GM23338 (cell line): ENCODE data around the gene BAAT. TPM values are rescaled to one million over a fixed set of nuclear protein-coding genes. Genes with fewer than 3 reads are reported as not detected.

ENCODE experiments used
- ATAC-seq: fragments of 200-7000 bp; cut with Tn5 transposase; 3 replicates; pipeline ENCODE4 v1.9.1; 2020
- DNase-seq: peaks from one replicate; pipeline ENCODE4 v3.0.0-alpha.2; 2015; ENCODE audit warnings: low spot score
- H2AFZ ChIP-seq: fragments of 200-600 bp; sonication (generic); 2 replicates; pipeline ENCODE4 v1.8.0; 2016; ENCODE audit warnings: antibody characterized with exemption, mild to moderate bottlenecking, moderate library complexity
- H3F3A ChIP-seq: fragments of 200-600 bp; sonication (generic); replicated peaks from 2 replicates; pipeline ENCODE4 v1.8.0; 2017; ENCODE audit warnings: antibody characterized with exemption, mixed run types, low read depth
- H3K27ac ChIP-seq: fragments of 200-600 bp; sonication (generic); 2 replicates; pipeline ENCODE4 v1.6.1; 2016; ENCODE audit warnings: low read depth
- H3K27me3 ChIP-seq: fragments of 200-600 bp; sonication (generic); 2 replicates; pipeline ENCODE4 v1.8.0; 2016; ENCODE audit warnings: mild to moderate bottlenecking, mixed run types, moderate library complexity; ENCODE audit not compliant: insufficient read depth
- H3K36me3 ChIP-seq: fragments of 200-600 bp; sonication (generic); 2 replicates; pipeline ENCODE4 v1.8.0; 2016; ENCODE audit warnings: mild to moderate bottlenecking; ENCODE audit not compliant: insufficient read depth
- H3K4me1 ChIP-seq: fragments of 200-600 bp; sonication (generic); 2 replicates; pipeline ENCODE4 v1.8.0; 2016; ENCODE audit warnings: mild to moderate bottlenecking, moderate library complexity; ENCODE audit not compliant: insufficient read depth
- H3K4me2 ChIP-seq: fragments of 200-600 bp; sonication (generic); 2 replicates; pipeline ENCODE4 v1.7.1; 2017; ENCODE audit warnings: mixed run types
- H3K4me3 ChIP-seq: fragments of 200-600 bp; sonication (generic); 2 replicates; pipeline ENCODE4 v1.6.1; 2016; ENCODE audit warnings: mixed run types
- H3K79me2 ChIP-seq: fragments of 200-600 bp; sonication (generic); replicated peaks from 2 replicates; pipeline ENCODE4 v1.8.0; 2017; ENCODE audit warnings: mild to moderate bottlenecking; ENCODE audit not compliant: insufficient read depth
- H3K9me2 ChIP-seq: fragments of 200-600 bp; sonication (generic); 2 replicates; pipeline ENCODE4 v1.8.0; 2017; ENCODE audit not compliant: insufficient read depth
- H4K20me1 ChIP-seq: fragments of 200-600 bp; sonication (generic); replicated peaks from 2 replicates; pipeline ENCODE4 v1.8.0; 2017; ENCODE audit warnings: mild to moderate bottlenecking; ENCODE audit not compliant: insufficient read depth
- H3K27ac Mint-ChIP-seq: 2 replicates; pipeline ENCODE4 v1.8.0; 2020; ENCODE audit warnings: inconsistent platforms, mild to moderate bottlenecking, moderate library complexity, mixed read lengths
- H3K27me3 Mint-ChIP-seq: 3 replicates; pipeline ENCODE4 v1.8.0; 2022; ENCODE audit warnings: low read depth, mild to moderate bottlenecking, moderate library complexity, mixed read lengths, inconsistent platforms; ENCODE audit not compliant: insufficient read depth, poor library complexity
- H3K36me3 Mint-ChIP-seq: 3 replicates; pipeline ENCODE4 v1.8.0; 2021; ENCODE audit warnings: low read depth, mild to moderate bottlenecking, inconsistent platforms, moderate library complexity, mixed read lengths
- H3K4me1 Mint-ChIP-seq: 3 replicates; pipeline ENCODE4 v1.8.0; 2020; ENCODE audit warnings: mild to moderate bottlenecking, inconsistent platforms, mixed read lengths
- H3K4me3 Mint-ChIP-seq: 3 replicates; pipeline ENCODE4 v1.8.0; 2021; ENCODE audit warnings: moderate library complexity, mild to moderate bottlenecking, inconsistent platforms, mixed read lengths
- H3K9me3 Mint-ChIP-seq: 3 replicates; pipeline ENCODE4 v1.8.0; 2020; ENCODE audit warnings: moderate library complexity, mild to moderate bottlenecking, inconsistent platforms, mixed read lengths
- CREB1 ChIP-seq: fragments of 250-450 bp; sonication (Bioruptor Pico); IDR thresholded peaks from 2 replicates; pipeline ENCODE4 v1.5.0; 2020; ENCODE audit warnings: low read depth, mild to moderate bottlenecking, moderate library complexity
- CTCF ChIP-seq, 2 experiments: fragments of 200-600 bp in 1 of 2; sonication (generic) in 1 of 2; conservative IDR thresholded peaks; 2 replicates each; pipeline versions ENCODE4 v1.5.1 to v1.6.1; 2016 to 2017; ENCODE audit warnings: antibody characterized with exemption in 2 of 2, low read depth in 2 of 2, mild to moderate bottlenecking in 2 of 2, moderate library complexity in 1 of 2
- ETS1 ChIP-seq: IDR thresholded peaks from 2 replicates; pipeline ENCODE4 v1.6.1; 2016; ENCODE audit warnings: antibody characterized with exemption
- EZH2 ChIP-seq: fragments of 200-600 bp; sonication (generic); IDR thresholded peaks from one replicate; pipeline ENCODE4 v1.8.0; 2017; ENCODE audit warnings: antibody characterized with exemption, mild to moderate bottlenecking, low read depth; ENCODE audit not compliant: unreplicated experiment
- EZH2phosphoT487 ChIP-seq: fragments of 200-600 bp; sonication (generic); IDR thresholded peaks from one replicate; pipeline ENCODE4 v1.8.1; 2018; ENCODE audit warnings: antibody characterized with exemption; ENCODE audit not compliant: unreplicated experiment
- JUNB ChIP-seq: IDR thresholded peaks from one replicate; pipeline ENCODE4 v1.6.1; 2016; ENCODE audit warnings: antibody characterized with exemption; ENCODE audit not compliant: unreplicated experiment
- NANOG ChIP-seq: IDR thresholded peaks from 2 replicates; pipeline ENCODE4 v1.6.1; 2016; ENCODE audit warnings: antibody characterized with exemption, borderline replicate concordance
- STAT1 ChIP-seq: IDR thresholded peaks from one replicate; pipeline ENCODE4 v1.6.1; 2016; ENCODE audit warnings: antibody characterized with exemption; ENCODE audit not compliant: unreplicated experiment
- ZNF114 ChIP-seq: fragments of 250-450 bp; sonication (Bioruptor Pico); IDR thresholded peaks from 2 replicates; pipeline ENCODE4 v1.5.0; 2020; ENCODE audit warnings: mild to moderate bottlenecking, moderate library complexity
- ZNF331 ChIP-seq: fragments of 250-450 bp; sonication (Bioruptor Pico); IDR thresholded peaks from 2 replicates; pipeline ENCODE4 v1.5.0; 2020; ENCODE audit warnings: low read depth, mild to moderate bottlenecking, moderate library complexity
- ZNF462 ChIP-seq: fragments of 250-450 bp; sonication (Bioruptor Pico); IDR thresholded peaks from 2 replicates; pipeline ENCODE4 v1.5.0; 2020; ENCODE audit warnings: mild to moderate bottlenecking, moderate library complexity
- polyA plus RNA-seq: library from polyadenylated mRNA; unstranded; fragments of >200 nt; fragmentation: Nextera tagmentation; extraction: Ambion mirVana; gene quantifications from 2 replicates; pipeline ENCODE4 v1.2.1, GENCODE V29; 2016
- total RNA-seq: library from RNA; depleted of rRNA; stranded (reverse); fragments of >200 nt; shearing (Covaris generic); gene quantifications from 2 replicates; pipeline ENCODE4 v1.2.3, GENCODE V29; 2014

Gene BAAT
- total and polyA plus RNA-seq, 2 experiments from 2014 or later, result 0.08 to 0.14 TPM

GRCh38 chr9:101325053-101325452 lies 59.8 kb downstream of the BAAT start (continued):
- TF ChIP-seq JUNB (no peak), STAT1 (no peak), ZNF114 (CRISPR knock-in tag) (no peak), NANOG (no peak)

- Mint-ChIP-seq H3K36me3 (peaks cover 7% of the 10 kb centered on the region; the same call in 2 of the 3 replicates), H3K27ac (no peak overlapping the region), H3K27me3 (peaks cover 2% of the 10 kb centered on the region), H3K9me3 (peaks cover 8% of the 10 kb centered on the region), H3K4me3 (no peak overlapping the region), H3K4me1 (peaks cover 19% of the 10 kb centered on the region)
- no peak for TF ChIP-seq CREB1 (CRISPR knock-in tag)
- no peak for TF ChIP-seq JUNB
- TF ChIP-seq ETS1, result no peak
- no peak for TF ChIP-seq EZH2phosphoT487
- no peak for TF ChIP-seq EZH2
- no peak for TF ChIP-seq CTCF (conservative IDR thresholded peaks at IDR 0.05; ENCODE audit: low read depth in 2 of 2)
- no peak for TF ChIP-seq ZNF331 (CRISPR knock-in tag)
- TF ChIP-seq ZNF114 (CRISPR knock-in tag), result no peak
- no peak for TF ChIP-seq ZNF462 (CRISPR knock-in tag)
- TF ChIP-seq STAT1, result no peak
- H3F3A ChIP-seq, result no peaks in the 10 kb centered on the region
- H3K36me3 ChIP-seq, result no peaks in the 10 kb centered on the region
- H3K4me2 ChIP-seq, result no peak overlapping the region
- no peaks in the 10 kb centered on the region for H3K9me2 ChIP-seq
- no peak overlapping the region for H3K4me3 ChIP-seq
- H2AFZ ChIP-seq, result no peak overlapping the region
- H4K20me1 ChIP-seq, result no peaks in the 10 kb centered on the region
- ATAC-seq (no peak), DNase-seq (no peak)
- no peak overlapping the region for H3K27ac ChIP-seq
- peaks cover 10% of the 10 kb centered on the region; the same call in 1 of the 2 replicates for H3K4me1 ChIP-seq
- H3K27me3 ChIP-seq, result no peaks in the 10 kb centered on the region
- H3K79me2 ChIP-seq, result no peaks in the 10 kb centered on the region
Measured at GRCh38 chr9:101324245-101324804, 60.5 kb downstream of the BAAT start.
